IMR-90 (cell line): ENCODE data around the gene SLC16A9. TPM values are rescaled to one million over a fixed set of nuclear protein-coding genes. Genes with fewer than 3 reads are reported as not detected.

Source experiments
- ATAC-seq: fragments of 200-7000 bp; cut with Tn5 transposase; 2 replicates; pipeline ENCODE4 v1.9.1; 2020; ENCODE audit warnings: low read depth, mild to moderate bottlenecking, moderate library complexity
- BruUV-seq: library from RNA; stranded (reverse); fragments of 400-500 nt; replicated peaks from 2 replicates; lab custom pipeline; 2021; lab: Mats Ljungman, UMichigan
- CTCF ChIA-PET: fragments of 300-600 bp; formaldehyde crosslinking; extraction: SDS; loops from one replicate; lab custom pipeline; 2021; ENCODE audit warnings: antibody characterized with exemption; lab: Yijun Ruan, JAX
- POLR2A ChIA-PET: fragments of 300-600 bp; sonication (Branson Sonifier 250); formaldehyde crosslinking; loops from one replicate; lab custom pipeline; 2022; ENCODE audit warnings: antibody characterized with exemption; ENCODE audit not compliant: unreplicated experiment; lab: Charles Lee
- DNase-seq: peaks from one replicate; pipeline ENCODE4 v3.0.0; 2013
- H2AFZ ChIP-seq: replicated peaks from 2 replicates; pipeline ENCODE3; 2013; ENCODE audit warnings: low read length, mild to moderate bottlenecking; ENCODE audit not compliant: poor library complexity
- H2AK5ac ChIP-seq: 2 replicates; pipeline ENCODE4 v1.6.1; 2013; ENCODE audit warnings: low read depth, low read length, inconsistent platforms
- H2AK9ac ChIP-seq: replicated peaks from 2 replicates; pipeline ENCODE3; 2013; ENCODE audit warnings: mild to moderate bottlenecking, low read depth, low read length, moderate library complexity; ENCODE audit not compliant: poor library complexity
- H2BK120ac ChIP-seq: 2 replicates; pipeline ENCODE4 v1.6.1; 2013; ENCODE audit warnings: low read depth, low read length, inconsistent platforms
- H2BK15ac ChIP-seq: 3 replicates; pipeline ENCODE4 v1.6.1; 2013; ENCODE audit warnings: low read depth, low read length, inconsistent platforms
- H2BK20ac ChIP-seq: 2 replicates; pipeline ENCODE4 v1.6.1; 2013; ENCODE audit warnings: low read depth, mild to moderate bottlenecking, inconsistent platforms, low read length, moderate library complexity
- H2BK5ac ChIP-seq: 2 replicates; pipeline ENCODE4 v1.6.1; 2013; ENCODE audit warnings: mild to moderate bottlenecking, low read depth, low read length, inconsistent platforms; ENCODE audit not compliant: poor library complexity, severe bottlenecking
- H3K14ac ChIP-seq: replicated peaks from 2 replicates; pipeline ENCODE4 v1.6.1; 2013; ENCODE audit warnings: low read depth, low read length, inconsistent platforms
- H3K18ac ChIP-seq: 2 replicates; pipeline ENCODE4 v1.6.1; 2013; ENCODE audit warnings: low read depth, low read length, control low read depth
- H3K23ac ChIP-seq: 2 replicates; pipeline ENCODE4 v1.6.1; 2013; ENCODE audit warnings: low read depth, low read length, inconsistent platforms
- H3K27ac ChIP-seq: 2 replicates; pipeline ENCODE4 v1.5.1; 2013; ENCODE audit warnings: mild to moderate bottlenecking, control low read depth, low read length; ENCODE audit not compliant: insufficient read depth
- H3K27me3 ChIP-seq: 2 replicates; pipeline ENCODE4 v1.6.1; 2013; ENCODE audit warnings: low read length; ENCODE audit not compliant: control insufficient read depth, insufficient read depth
- H3K36me3 ChIP-seq: 2 replicates; pipeline ENCODE4 v1.6.1; 2013; ENCODE audit warnings: low read length, mixed read lengths; ENCODE audit not compliant: control insufficient read depth, insufficient read depth
- H3K4ac ChIP-seq: 2 replicates; pipeline ENCODE4 v1.6.1; 2013; ENCODE audit warnings: low read depth, low read length, inconsistent platforms
- H3K4me1 ChIP-seq: 2 replicates; pipeline ENCODE4 v1.6.1; 2013; ENCODE audit warnings: low read length, mixed read lengths; ENCODE audit not compliant: control insufficient read depth, insufficient read depth
- H3K4me2 ChIP-seq: 2 replicates; pipeline ENCODE4 v1.6.1; 2013; ENCODE audit warnings: low read depth, mild to moderate bottlenecking, control low read depth, low read length, moderate library complexity
- H3K4me3 ChIP-seq: 2 replicates; pipeline ENCODE4 v1.5.1; 2013; ENCODE audit warnings: low read depth, mild to moderate bottlenecking, control low read depth, low read length, moderate library complexity; ENCODE audit not compliant: insufficient read depth
- H3K56ac ChIP-seq: 2 replicates; pipeline ENCODE4 v1.6.1; 2013; ENCODE audit warnings: low read length, inconsistent platforms; ENCODE audit not compliant: insufficient read depth; ENCODE audit errors: extremely low read depth
- H3K79me1 ChIP-seq, 2 experiments: 2 replicates each; pipeline ENCODE4 v1.6.1; 2013; ENCODE audit warnings: low read length in 2 of 2, inconsistent platforms in 1 of 2, low read depth in 1 of 2
- H3K9ac ChIP-seq: 2 replicates; pipeline ENCODE4 v1.6.1; 2013; ENCODE audit warnings: low read depth, low read length, control low read depth
- H3K9me1 ChIP-seq: 2 replicates; pipeline ENCODE4 v1.6.1; 2013; ENCODE audit warnings: low read length, inconsistent platforms; ENCODE audit not compliant: insufficient read depth
- H3K9me3 ChIP-seq: 2 replicates; pipeline ENCODE4 v1.6.1; 2013; ENCODE audit warnings: low read length; ENCODE audit not compliant: control insufficient read depth, insufficient read depth
- H4K20me1 ChIP-seq: 2 replicates; pipeline ENCODE4 v1.6.1; 2013; ENCODE audit warnings: low read length, inconsistent platforms; ENCODE audit not compliant: insufficient read depth
- H4K5ac ChIP-seq: 2 replicates; pipeline ENCODE4 v1.6.1; 2013; ENCODE audit warnings: mild to moderate bottlenecking, low read depth, low read length, control low read depth
- H4K8ac ChIP-seq, 2 experiments: 2 replicates each; pipeline ENCODE4 v1.6.1; 2013; ENCODE audit warnings: low read depth in 2 of 2, low read length in 2 of 2, control low read depth in 1 of 2, inconsistent platforms in 1 of 2
- H4K91ac ChIP-seq: 2 replicates; pipeline ENCODE4 v1.6.1; 2013; ENCODE audit warnings: low read depth, low read length, inconsistent platforms; ENCODE audit not compliant: insufficient read depth
- BHLHE40 ChIP-seq: fragments of 150-350 bp; IDR thresholded peaks from 2 replicates; pipeline ENCODE4 v1.6.1; 2016; ENCODE audit warnings: mild to moderate bottlenecking, low read depth, low read length
- CHD1 ChIP-seq: IDR thresholded peaks from 2 replicates; pipeline ENCODE4 v1.6.1; 2012; ENCODE audit warnings: low read depth, low read length, improper control_type of control experiment
- ELK1 ChIP-seq: fragments of 150-350 bp; IDR thresholded peaks from 2 replicates; pipeline ENCODE4 v1.6.1; 2016; ENCODE audit warnings: low read depth, mild to moderate bottlenecking, low read length, moderate library complexity, borderline replicate concordance
- MAFK ChIP-seq: IDR thresholded peaks from 2 replicates; pipeline ENCODE4 v1.6.1; 2012; ENCODE audit warnings: low read depth, low read length, improper control_type of control experiment
- MAZ ChIP-seq: IDR thresholded peaks from 2 replicates; pipeline ENCODE4 v1.6.1; 2012; ENCODE audit warnings: low read depth, mild to moderate bottlenecking, low read length, improper control_type of control experiment, moderate library complexity, borderline replicate concordance
- NFE2L2 ChIP-seq: fragments of 150-350 bp; IDR thresholded peaks from 2 replicates; pipeline ENCODE4 v1.6.1; 2016; ENCODE audit warnings: low read depth, mild to moderate bottlenecking, low read length
- POLR2A ChIP-seq: IDR thresholded peaks from 2 replicates; pipeline ENCODE4 v1.6.1; 2012; ENCODE audit warnings: mild to moderate bottlenecking, low read depth, low read length
- RCOR1 ChIP-seq: IDR thresholded peaks from 2 replicates; pipeline ENCODE4 v1.6.1; 2012; ENCODE audit warnings: mild to moderate bottlenecking, low read length, improper control_type of control experiment; ENCODE audit not compliant: insufficient replicate concordance
- RFX5 ChIP-seq: IDR thresholded peaks from 2 replicates; pipeline ENCODE4 v1.8.0; 2012; ENCODE audit warnings: low read depth, mild to moderate bottlenecking, low read length, moderate library complexity
- SMC3 ChIP-seq: fragments of 150-350 bp; IDR thresholded peaks from 2 replicates; pipeline ENCODE4 v1.6.1; 2016; ENCODE audit warnings: low read depth, mild to moderate bottlenecking, antibody characterized with exemption, low read length, moderate library complexity
- USF2 ChIP-seq: fragments of 150-350 bp; IDR thresholded peaks from 2 replicates; pipeline ENCODE4 v1.6.1; 2017; ENCODE audit warnings: mild to moderate bottlenecking, antibody characterized with exemption, low read length, low read depth
- WGBS, 2 experiments: methylation state at CpG; one replicate each; pipeline versions ENCODE4 v1.1.5 to v1.1.7; 2013; ENCODE audit warnings: missing lambda C conversion rate in 2 of 2; ENCODE audit not compliant: insufficient read length in 1 of 2; ENCODE audit errors: extremely low coverage in 2 of 2; 5-methylcytosine and 5-hydroxymethylcytosine counted together
- dilution Hi-C: fragments of 300-500 bp; cut with HindIII; formaldehyde crosslinking; loops from one replicate; pipeline ENCODE4 v1.14.3; 2018; ENCODE audit warnings: low sequenced_read_pairs; ENCODE audit not compliant: unreplicated experiment
- in situ Hi-C: fragments of 300-500 bp; cut with MboI; formaldehyde crosslinking; loops from 3 replicates; pipeline ENCODE4 v1.14.3; 2019; ENCODE audit warnings: low sequenced_read_pairs, inconsistent platforms, mixed read lengths
- intact Hi-C: fragments of 100-400 bp; cut with micrococcal nuclease; formaldehyde crosslinking; loops from 2 replicates; pipeline ENCODE4 v1.10.0; 2022
- polyA plus RNA-seq, 3 experiments: library from polyadenylated mRNA; depleted of rRNA; stranded (reverse); fragments of >200 nt; gene quantifications; 2 replicates each; pipeline ENCODE4 v1.2.3, GENCODE V29; 2012; ENCODE audit warnings: low replicate concordance in 1 of 3
- total RNA-seq: library from RNA; depleted of rRNA; stranded (reverse); fragments of >200 nt; gene quantifications from 2 replicates; pipeline ENCODE4 v1.2.3, GENCODE V29; 2012

Gene SLC16A9
- total and polyA plus RNA-seq, 2 of the 4 experiments (the other 2 are of a cell fraction) = 0.18 to 0.26 TPM

- H3K14ac ChIP-seq = no peak overlapping the region
- H4K5ac ChIP-seq = no peak overlapping the region
- H3K9ac ChIP-seq = no peak overlapping the region
- BruUV-seq = no TSS peak
- DNase-seq (no peak), ATAC-seq (no peak)
- no peak overlapping the region for H3K27ac ChIP-seq
- H3K18ac ChIP-seq = no peak overlapping the region
- no peak overlapping the region for H2AFZ ChIP-seq
- no peaks in the 10 kb centered on the region for H3K79me1 ChIP-seq
- TF ChIP-seq ELK1 = no peak
- no peak for TF ChIP-seq RCOR1
- TF ChIP-seq SMC3 = no peak
- TF ChIP-seq POLR2A = no peak
- TF ChIP-seq MAZ = no peak
- no peak for TF ChIP-seq RFX5
- no peak for TF ChIP-seq USF2
- TF ChIP-seq NFE2L2 = no peak
- no peak for TF ChIP-seq BHLHE40
- no peak for TF ChIP-seq CHD1
- no peak for TF ChIP-seq MAFK
- no peaks in the 10 kb centered on the region for H3K9me1 ChIP-seq
- H3K36me3 ChIP-seq = no peaks in the 10 kb centered on the region
- no peak overlapping the region for H2BK5ac ChIP-seq
- H3K27me3 ChIP-seq = no peaks in the 10 kb centered on the region; the same call in 1 of the 2 replicates
- H3K23ac ChIP-seq = no peak overlapping the region
- no peak overlapping the region for H2AK5ac ChIP-seq
- no peaks in the 10 kb centered on the region for H3K9me3 ChIP-seq
- no peaks in the 10 kb centered on the region for H3K4me1 ChIP-seq
- no peak overlapping the region for H3K4me2 ChIP-seq
- H4K8ac ChIP-seq = no peak overlapping the region
- dilution Hi-C loops = no loop called here
- H2BK20ac ChIP-seq = no peak overlapping the region
- H2BK120ac ChIP-seq = no peak overlapping the region
- CTCF ChIA-PET = no interaction called here
- H3K56ac ChIP-seq = no peak overlapping the region
- no peak overlapping the region for H3K4me3 ChIP-seq
- POLR2A ChIA-PET = no interaction called here
- H2AK9ac ChIP-seq = no peak overlapping the region
- H4K20me1 ChIP-seq = no peaks in the 10 kb centered on the region
- WGBS, 2 experiments = 7% methylated on average over 2 of the region's 4 CpGs; no CpG with 5 or more reads in 1 of the 2 experiments
- H2BK15ac ChIP-seq = no peak overlapping the region
- no peak overlapping the region for H3K4ac ChIP-seq
- in situ Hi-C loops = no loop called here
- H4K91ac ChIP-seq = no peak overlapping the region
- intact Hi-C loops = no loop called here
These were observed 8.9 kb downstream of the SLC16A9 start for GRCh38 chr10:59700709-59701108.
